Measurements from ENCODE around the gene TFIP11. TPM values are rescaled to one million over a fixed set of nuclear protein-coding genes. Genes with fewer than 3 reads are reported as not detected.
"Not testable (repeated sequence)": the region's sequence is repeated elsewhere in the genome, so short reads cannot be mapped to it uniquely, and the experiment has no call there.

TFIP11 gene
- total RNA-seq, 2 donors from 2014 or later = 28.4 to 28.9 TPM

- Mint-ChIP-seq H3K36me3 (ENCODE audit: low read depth) (peaks cover 67% of the 10 kb centered on the region), H3K9me3 (no peaks in the 10 kb centered on the region)
These were observed 22.0 kb upstream of the TFIP11 start for GRCh38 chr22:26534171-26534855.

GRCh38 chr22:26529345-26529744 lies 17.1 kb upstream of the TFIP11 start:
- peaks cover 68% of the 10 kb centered on the region for H3K36me3 Mint-ChIP-seq (ENCODE audit: low read depth)
- no peak overlapping the region for H3K4me3 Mint-ChIP-seq
- Histone ChIP-seq H3K9me3 (ENCODE audit: control insufficient read depth, low read length) (no peaks in the 10 kb centered on the region), H3K36me3 (ENCODE audit: control insufficient read depth, insufficient read depth, low read length) (peaks cover 51% of the 10 kb centered on the region), H3K27me3 (ENCODE audit: control insufficient read depth, insufficient read depth, low read length, poor library complexity, severe bottlenecking) (no peaks in the 10 kb centered on the region), H3K27ac (ENCODE audit: low read depth, low read length) (no peak overlapping the region), H3K4me3 (ENCODE audit: low read length) (no peak overlapping the region), H3K4me1 (ENCODE audit: control insufficient read depth, insufficient read depth, low read length) (peaks cover under 1% of the 10 kb centered on the region), H3K9ac (ENCODE audit: extremely low read depth, low read length, poor library complexity, severe bottlenecking) (no peak overlapping the region)
- TF ChIP-seq CTCF (conservative IDR thresholded peaks at IDR 0.05) = no peak
- H3K27me3 Mint-ChIP-seq (ENCODE audit: insufficient read depth) = no peaks in the 10 kb centered on the region
- H3K9me3 Mint-ChIP-seq = no peaks in the 10 kb centered on the region
- 90% methylated on average over 2 of the region's 2 CpGs; no CpG with 5 or more reads in 1 of the 2 experiments for WGBS, 2 experiments (ENCODE audit: insufficient coverage in 1 of 2, insufficient read length in 1 of 2)
- H3K27ac Mint-ChIP-seq = peak overlapping the region; percentile 26
- H3K4me1 Mint-ChIP-seq = peaks cover 7% of the 10 kb centered on the region
- DNase-seq = no peak

More at GRCh38 chr22:26534171-26534855, 22.0 kb upstream of the TFIP11 start:
- Histone ChIP-seq H3K9ac (ENCODE audit: extremely low read depth, low read length, poor library complexity, severe bottlenecking) (no peak overlapping the region), H3K27me3 (ENCODE audit: control insufficient read depth, insufficient read depth, low read length, poor library complexity, severe bottlenecking) (no peaks in the 10 kb centered on the region), H3K9me3 (ENCODE audit: control insufficient read depth, low read length) (no peaks in the 10 kb centered on the region), H3K4me3 (ENCODE audit: low read length) (no peak overlapping the region), H3K4me1 (ENCODE audit: control insufficient read depth, insufficient read depth, low read length) (peaks cover 9% of the 10 kb centered on the region), H3K36me3 (ENCODE audit: control insufficient read depth, insufficient read depth, low read length) (peaks cover 38% of the 10 kb centered on the region), H3K27ac (ENCODE audit: low read depth, low read length) (no peak overlapping the region)
- H3K4me3 Mint-ChIP-seq = no peak overlapping the region
- no peak for DNase-seq
- H3K27ac Mint-ChIP-seq = peak overlapping the region; percentile 19
- H3K27me3 Mint-ChIP-seq (ENCODE audit: insufficient read depth) = no peaks in the 10 kb centered on the region
- 94 to 100% methylated on average over 1 to 7 of the region's 7 CpGs for WGBS, 2 experiments (ENCODE audit: insufficient coverage in 1 of 2, insufficient read length in 1 of 2)
- no peak for TF ChIP-seq CTCF (conservative IDR thresholded peaks at IDR 0.05)
- peaks cover 22% of the 10 kb centered on the region for H3K4me1 Mint-ChIP-seq

- DNase-seq; H3K4me1 Mint-ChIP-seq; H3K9me3 ChIP-seq (ENCODE audit: control insufficient read depth, low read length); H3K27me3 ChIP-seq (ENCODE audit: control insufficient read depth, insufficient read depth, low read length, poor library complexity, severe bottlenecking); H3K9ac ChIP-seq (ENCODE audit: extremely low read depth, low read length, poor library complexity, severe bottlenecking); H3K4me1 ChIP-seq (ENCODE audit: control insufficient read depth, insufficient read depth, low read length); H3K4me3 Mint-ChIP-seq; H3K9me3 Mint-ChIP-seq; H3K4me3 ChIP-seq (ENCODE audit: low read length); H3K27me3 Mint-ChIP-seq (ENCODE audit: insufficient read depth); H3K27ac ChIP-seq (ENCODE audit: low read depth, low read length); H3K27ac Mint-ChIP-seq: not testable (repeated sequence)
- H3K36me3 ChIP-seq (ENCODE audit: control insufficient read depth, insufficient read depth, low read length) = peaks cover 56% of the 10 kb centered on the region
- H3K36me3 Mint-ChIP-seq (ENCODE audit: low read depth) = peaks cover 67% of the 10 kb centered on the region
- 97 to 100% methylated on average over 2 to 9 of the region's 9 CpGs for WGBS, 2 experiments (ENCODE audit: insufficient coverage in 1 of 2, insufficient read length in 1 of 2)
These were observed 16.2 kb upstream of the TFIP11 start for GRCh38 chr22:26528518-26528917.

Data from endodermal cell (in vitro differentiated cells).